Left renal pelvis (tissue), 4 donors: ENCODE results near the gene ERCC2. TPM values are rescaled to one million over a fixed set of nuclear protein-coding genes. Genes with fewer than 3 reads are reported as not detected.
"Not testable (repeated sequence)": the region's sequence is repeated elsewhere in the genome, so short reads cannot be mapped to it uniquely, and the experiment has no call there.

Experiments
- DNase-seq, 4 donors: peaks; one replicate each; pipeline ENCODE4 v3.0.0-alpha.2; 2013; ENCODE audit warnings: low read depth in 4 of 4, low spot score in 3 of 4
- polyA plus RNA-seq, 4 donors: library from polyadenylated mRNA; unstranded; fragments of 120-200 nt; gene quantifications; one replicate each; pipeline ENCODE4 v1.2.1, GENCODE V29; 2013; ENCODE audit not compliant: insufficient read length in 4 of 4

Gene ERCC2
- 10 to 100 TPM; 24.9 to 39.9 (median 31.8) TPM for polyA plus RNA-seq

DNA sequence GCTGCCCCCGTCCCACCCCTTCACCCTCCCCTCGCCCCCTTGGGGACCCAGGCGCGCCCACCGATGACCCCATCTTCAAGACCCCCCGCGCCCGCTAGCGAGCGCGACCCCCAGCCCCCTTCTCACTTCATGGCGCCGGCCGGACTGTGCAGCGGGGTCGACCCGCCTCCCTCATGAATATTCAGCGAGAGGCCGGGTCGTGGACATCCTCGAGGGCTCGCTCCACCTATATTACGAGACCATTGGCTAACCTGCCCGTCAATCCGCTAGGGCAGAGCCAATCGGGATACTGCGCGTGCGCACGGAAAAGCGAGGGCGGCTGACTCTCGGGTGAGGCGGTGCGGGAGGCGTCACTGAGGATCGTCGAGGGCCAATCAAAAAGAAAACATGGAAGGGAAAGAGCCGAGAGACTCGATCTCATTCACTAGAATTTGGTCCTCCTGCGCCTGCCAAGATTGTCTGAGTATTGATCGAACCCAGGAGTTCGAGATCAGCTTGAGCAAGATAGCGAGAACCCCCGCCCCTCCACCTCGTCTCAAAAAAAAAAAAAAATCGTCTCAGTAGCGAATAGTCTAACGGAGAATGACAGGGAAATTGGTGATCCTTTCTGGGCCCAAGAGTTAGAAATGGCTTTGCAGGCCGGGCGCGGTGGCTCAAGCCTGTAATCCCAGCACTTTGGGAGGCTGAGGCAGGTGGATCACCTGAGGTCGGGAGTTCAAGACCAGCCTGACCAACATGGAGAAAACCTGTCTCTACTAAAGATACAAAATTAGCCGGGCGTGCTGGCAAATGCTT lies at the start of gene ERCC2:
Gene ERCC2, minus strand, starts transcription at position 164 of the 795 bp plus-strand sequence. Its CDS starts 33 bp downstream, at position 131.
- DNase-seq: peak; percentile 99

DNA sequence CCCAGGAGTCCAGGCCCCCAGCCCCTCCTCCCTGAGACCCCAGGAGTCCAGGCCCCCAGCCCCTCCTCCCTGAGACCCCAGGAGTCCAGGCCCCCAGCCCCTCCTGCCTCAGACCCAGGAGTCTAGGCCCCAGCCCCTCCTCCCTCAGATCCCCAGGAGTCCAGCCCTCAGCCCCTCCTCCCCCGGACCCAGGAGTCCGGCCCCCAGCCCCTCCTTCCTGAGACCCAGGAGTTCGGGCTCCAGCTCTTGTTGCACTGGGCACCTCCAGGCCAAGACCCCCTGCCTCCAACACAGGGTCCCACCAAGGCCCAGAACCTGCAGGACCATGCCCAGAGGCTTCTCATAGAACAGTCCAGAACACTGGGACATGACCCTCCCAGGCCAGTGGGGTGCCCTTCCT lies 49.5 kb upstream of the ERCC2 start:
- no peak for DNase-seq

DNA sequence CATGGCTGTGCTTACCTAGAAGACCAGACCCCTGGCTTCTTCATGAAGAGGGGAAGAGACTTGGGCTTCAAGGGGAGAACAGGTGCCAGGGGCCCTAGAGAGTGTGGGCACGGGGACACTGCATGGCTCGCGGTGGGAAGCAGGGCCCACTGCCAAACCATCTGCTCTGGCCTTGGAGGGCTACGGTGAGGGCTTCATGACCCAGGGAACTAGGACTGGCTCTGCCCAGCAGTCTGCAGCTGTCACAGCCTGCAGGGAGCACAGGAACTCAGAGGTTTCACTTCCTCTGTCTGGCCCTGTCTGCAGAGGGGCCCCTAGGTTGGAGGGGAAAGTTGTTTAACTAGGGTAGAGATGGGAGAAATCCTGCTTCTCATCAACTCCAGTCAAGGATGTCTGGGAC lies 49.0 kb upstream of the ERCC2 start:
- no peak for DNase-seq

DNA sequence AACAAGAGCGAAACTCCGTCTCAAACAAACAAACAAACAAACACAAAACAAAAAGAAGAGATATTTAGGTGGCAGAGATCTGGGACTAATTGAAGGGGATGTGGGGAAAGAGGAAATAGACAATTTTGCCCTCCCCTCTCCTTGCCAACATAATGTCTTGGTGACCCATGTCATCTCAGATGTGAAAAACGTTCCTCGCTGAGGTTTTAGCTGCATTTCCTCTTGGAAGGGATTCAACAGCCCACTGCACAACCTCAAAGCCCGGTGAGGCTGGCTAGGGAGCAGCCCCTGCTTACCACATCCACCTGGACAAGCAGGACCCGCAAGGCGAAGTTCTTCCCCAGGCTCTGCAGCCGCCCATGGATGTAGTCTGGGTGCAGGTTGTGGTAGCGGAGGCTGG lies 48.4 kb upstream of the ERCC2 start:
- no peak for DNase-seq

DNA sequence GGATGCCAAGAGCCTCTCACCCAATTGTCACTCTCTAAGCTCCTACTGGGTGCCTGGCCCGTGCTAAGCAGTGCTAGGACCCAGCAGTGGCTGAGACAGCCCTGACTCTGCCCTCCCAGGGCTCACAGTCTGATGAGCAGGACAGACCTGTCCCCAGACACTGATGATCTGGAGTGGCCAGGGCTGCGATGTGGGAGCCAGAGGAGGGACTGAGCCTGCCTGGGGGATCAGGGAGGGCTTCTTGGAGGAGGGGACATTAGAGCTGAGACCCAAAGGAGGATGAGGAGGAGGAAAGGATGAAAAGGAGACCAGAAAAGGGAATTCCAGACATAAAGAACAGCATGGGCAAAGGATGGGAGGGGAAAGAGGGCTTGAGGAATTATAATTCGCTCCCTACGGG lies 46.8 kb upstream of the ERCC2 start:
- no peak for DNase-seq

DNA sequence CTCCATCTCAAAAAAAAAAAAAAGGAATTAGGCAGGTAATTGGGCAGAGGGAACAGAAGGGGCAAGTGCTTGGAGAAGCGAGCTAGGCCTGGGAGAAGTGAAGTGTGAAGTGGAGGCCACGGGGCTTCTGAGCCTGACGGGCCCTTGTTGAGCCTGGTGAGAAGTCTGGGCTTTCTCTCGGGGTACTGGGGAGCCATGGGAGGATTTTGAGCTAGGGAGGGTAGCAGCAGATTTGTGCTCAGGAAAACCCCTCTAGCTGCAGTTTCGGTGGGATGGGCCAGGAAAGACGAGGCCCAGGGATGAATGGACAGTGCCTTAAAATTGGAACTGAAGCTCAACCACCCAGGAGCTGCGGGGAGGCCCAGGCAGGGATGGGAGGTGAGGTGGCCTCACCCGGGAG lies 44.1 kb upstream of the ERCC2 start:
- DNase-seq: no peak

DNA sequence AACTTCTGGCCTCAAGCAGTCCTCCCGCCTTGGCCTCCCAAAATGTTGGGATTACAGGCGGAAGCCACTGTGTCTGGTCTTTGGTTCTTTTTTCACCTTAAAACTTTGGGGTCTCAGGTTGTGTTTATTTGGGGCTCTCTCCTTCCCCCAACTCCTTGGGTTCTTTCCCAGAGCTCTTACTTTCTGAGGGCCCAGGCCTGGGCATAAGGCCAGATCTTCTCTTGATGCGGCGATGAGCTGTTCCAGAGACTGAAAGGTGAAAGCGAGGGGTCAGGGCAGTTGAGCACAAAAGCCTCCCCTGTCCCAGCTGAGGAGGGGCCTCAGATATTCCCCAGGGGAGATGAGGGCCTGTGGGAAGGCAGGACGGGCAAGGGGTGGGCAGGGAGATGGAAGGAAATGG lies 43.1 kb upstream of the ERCC2 start:
- no peak for DNase-seq

DNA sequence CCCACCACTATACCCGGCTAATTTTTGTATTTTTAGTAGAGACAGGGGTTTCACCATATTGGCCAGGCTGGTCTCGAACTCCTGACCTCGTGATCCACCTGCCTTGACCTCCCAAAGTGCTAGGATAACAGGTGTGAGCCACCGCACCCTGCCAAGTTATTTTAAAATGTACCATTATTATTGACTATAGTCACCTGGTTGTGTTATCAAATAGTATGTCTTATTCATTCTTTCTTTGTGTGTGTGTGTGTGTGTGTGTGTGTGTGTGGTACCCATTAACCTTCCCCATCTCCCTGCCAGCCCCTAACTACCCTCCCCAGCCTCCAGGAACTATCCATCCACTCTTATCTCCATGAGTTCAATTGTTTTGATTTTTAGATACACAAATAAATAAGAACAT lies 40.0 kb upstream of the ERCC2 start:
- not testable (repeated sequence) for DNase-seq

DNA sequence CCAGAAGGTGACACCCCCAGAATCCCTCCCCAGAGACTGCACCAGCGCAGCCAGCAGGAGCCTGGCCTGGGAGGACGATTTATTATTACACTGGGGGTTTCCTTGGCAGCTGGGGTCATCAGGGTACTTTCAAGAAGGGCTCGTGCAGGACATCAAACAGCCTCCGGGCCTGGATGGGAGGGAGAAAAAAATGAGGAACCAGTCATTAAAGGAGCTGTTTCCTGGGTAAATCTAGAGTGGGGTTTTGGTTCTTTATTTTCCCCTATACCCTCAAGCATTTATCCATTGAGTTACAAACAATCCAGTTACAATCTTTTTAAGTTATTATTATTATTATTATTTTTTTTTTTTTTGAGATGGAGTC lies 39.2 kb upstream of the ERCC2 start:
- no peak for DNase-seq

DNA sequence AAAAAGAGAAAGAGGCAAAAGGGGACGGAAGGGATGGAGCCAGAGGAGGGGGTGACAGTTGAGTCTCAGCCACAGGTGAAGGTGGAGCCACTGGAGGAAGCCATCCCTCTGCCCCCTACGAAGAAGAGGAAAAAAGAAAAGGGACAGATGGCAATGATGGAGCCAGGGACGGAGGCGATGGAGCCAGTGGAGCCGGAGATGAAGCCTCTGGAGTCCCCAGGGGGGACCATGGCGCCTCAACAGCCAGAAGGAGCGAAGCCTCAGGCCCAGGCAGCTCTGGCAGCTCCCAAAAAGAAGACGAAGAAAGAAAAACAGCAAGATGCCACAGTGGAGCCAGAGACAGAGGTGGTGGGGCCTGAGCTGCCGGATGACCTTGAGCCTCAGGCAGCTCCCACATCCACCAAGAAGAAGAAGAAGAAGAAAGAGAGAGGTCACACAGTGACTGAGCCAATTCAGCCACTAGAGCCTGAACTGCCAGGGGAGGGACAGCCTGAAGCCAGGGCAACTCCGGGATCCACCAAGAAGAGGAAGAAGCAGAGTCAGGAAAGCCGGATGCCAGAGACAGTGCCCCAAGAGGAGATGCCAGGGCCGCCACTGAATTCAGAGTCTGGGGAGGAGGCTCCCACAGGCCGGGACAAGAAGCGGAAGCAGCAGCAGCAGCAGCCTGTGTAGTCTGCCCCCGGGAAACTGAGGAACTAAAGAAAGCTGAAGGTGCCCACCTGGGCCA lies 38.6 kb upstream of the ERCC2 start:
- DNase-seq: no peak

DNA sequence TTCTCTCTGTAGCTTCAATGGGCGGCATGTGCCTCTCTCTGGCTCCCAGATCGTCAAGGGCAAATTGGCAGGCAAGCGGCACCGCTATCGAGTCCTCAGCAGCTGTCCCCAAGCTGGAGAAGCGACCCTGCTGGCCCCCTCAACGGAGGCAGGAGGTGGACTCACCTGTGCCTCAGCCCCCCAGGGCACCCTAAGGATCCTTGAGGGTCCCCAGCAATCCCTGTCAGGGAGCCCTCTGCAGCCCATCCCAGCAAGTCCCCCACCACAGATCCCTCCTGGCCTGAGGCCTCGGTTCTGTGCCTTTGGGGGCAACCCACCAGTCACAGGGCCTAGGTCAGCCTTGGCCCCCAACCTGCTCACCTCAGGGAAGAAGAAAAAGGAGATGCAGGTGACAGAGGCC lies 37.7 kb upstream of the ERCC2 start:
- DNase-seq: no peak

DNA sequence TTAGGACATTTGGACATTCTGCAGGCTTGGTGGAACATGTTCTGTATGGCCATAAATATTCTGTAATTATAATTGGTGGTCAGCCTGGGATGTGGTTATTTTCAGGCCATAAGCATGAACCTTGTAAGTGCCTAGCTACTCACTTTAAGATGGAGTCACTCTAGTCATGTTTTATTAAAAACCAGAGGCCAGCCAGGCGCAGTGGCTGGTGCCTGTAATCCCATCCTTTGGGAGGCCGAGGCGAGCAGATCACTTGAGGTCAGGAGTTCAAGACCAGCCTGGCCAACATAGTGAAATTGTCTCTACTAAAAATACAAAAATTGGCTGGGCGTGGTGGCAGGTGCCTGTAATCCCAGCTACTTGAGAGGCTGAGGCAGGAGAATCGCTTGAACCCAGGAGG lies 37.2 kb upstream of the ERCC2 start:
- DNase-seq: not testable (repeated sequence)

DNA sequence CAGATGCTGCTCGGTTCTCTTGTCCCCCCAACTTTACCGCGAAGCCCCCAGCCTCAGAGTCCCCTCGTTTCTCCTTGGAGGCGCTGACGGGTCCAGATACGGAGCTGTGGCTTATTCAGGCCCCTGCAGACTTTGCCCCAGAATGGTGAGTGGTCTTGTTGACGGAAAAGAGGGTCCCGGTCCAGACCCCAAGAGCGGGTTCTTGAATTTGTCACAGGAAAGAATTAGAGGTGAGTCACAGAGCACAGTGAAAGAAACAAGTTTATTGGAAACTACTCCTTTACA lies 36.7 kb upstream of the ERCC2 start:
- DNase-seq: no peak

DNA sequence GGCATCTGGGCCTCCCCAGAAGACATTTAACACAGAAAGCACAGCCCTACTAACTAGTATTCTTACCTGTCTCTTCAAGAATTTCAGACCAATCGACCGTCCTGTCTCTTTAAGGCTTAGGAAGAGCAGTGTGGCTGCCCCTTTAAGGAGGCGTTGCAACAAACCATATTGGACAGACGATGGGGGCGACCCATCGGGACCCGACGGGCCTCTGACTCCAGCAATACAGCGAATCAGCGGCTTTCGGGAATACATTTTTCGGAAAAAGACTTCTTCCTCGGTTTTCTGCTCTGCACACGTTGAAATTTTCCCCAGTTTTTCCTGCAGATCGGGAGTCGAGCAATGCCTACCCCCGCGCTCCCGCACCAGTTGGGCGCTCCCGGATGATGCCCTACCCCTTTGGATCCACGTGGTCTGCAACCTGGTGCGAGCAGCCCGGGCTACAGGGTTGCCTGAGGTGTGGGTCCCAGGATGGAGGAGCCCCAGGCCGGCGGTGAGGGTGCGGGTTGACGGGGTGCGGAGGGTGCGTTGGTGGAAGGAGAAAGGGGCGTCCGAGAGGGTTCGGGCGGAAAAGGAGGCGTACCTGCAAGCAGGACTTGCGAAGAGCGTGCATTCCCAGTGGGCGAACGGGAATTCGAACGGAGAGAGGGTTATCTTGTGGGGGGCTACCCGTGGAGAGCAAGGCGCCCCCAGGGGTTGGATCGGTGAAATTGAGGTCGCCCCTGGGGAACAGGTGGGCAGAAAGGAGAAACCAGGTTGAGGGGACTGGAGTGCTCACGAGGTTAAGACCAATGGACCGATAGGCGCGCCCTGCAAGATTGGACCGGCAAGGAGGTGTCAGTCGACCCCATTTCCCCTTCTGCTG lies 36.1 kb upstream of the ERCC2 start, which contains the start of gene POLR1G:
Gene POLR1G, plus strand, starts transcription at position 419 of the 865 bp plus-strand sequence. Its CDS starts 53 bp downstream, at position 472.
- DNase-seq: peak in 1 of 4 donors; percentile 84

DNA sequence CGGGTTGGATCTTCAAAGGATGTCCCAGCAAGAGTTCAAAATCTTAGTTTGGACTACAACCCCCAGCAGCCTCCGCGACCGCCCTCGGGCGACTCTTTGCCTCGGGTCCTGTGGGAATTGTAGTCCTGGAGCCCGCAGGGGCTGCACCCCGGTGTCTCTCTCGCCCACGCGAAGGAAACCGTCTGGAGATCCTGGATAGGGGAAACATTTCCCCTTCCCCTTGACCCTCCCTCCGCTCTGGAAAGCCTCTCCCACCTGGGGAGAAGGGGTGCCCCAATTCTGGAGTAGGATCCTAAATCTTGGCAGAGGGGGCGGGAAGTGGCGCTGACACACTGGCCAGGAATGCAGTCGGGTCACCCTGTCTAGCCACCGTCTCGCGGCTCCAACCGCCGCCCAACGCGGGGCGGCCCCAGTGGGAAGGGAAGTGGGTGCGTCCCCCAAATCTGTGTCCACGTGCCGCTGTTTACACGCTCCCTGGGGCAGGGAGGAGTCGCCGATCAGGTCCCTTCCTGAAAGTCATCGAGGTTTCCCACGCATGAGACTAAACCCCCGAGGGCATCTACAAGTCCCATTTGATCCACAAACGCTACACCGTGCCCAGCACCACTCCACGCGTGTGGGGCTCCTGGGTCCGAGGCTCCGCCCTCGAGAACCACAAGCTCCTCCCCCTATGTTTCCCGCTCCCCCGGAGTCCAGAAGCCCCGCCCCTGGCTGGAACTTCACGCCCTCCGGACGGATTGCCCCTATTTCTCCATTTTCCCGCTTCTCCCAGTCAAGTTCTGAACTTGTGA lies 35.3 kb upstream of the ERCC2 start:
- peak in 1 of 4 donors; percentile 61 for DNase-seq

DNA sequence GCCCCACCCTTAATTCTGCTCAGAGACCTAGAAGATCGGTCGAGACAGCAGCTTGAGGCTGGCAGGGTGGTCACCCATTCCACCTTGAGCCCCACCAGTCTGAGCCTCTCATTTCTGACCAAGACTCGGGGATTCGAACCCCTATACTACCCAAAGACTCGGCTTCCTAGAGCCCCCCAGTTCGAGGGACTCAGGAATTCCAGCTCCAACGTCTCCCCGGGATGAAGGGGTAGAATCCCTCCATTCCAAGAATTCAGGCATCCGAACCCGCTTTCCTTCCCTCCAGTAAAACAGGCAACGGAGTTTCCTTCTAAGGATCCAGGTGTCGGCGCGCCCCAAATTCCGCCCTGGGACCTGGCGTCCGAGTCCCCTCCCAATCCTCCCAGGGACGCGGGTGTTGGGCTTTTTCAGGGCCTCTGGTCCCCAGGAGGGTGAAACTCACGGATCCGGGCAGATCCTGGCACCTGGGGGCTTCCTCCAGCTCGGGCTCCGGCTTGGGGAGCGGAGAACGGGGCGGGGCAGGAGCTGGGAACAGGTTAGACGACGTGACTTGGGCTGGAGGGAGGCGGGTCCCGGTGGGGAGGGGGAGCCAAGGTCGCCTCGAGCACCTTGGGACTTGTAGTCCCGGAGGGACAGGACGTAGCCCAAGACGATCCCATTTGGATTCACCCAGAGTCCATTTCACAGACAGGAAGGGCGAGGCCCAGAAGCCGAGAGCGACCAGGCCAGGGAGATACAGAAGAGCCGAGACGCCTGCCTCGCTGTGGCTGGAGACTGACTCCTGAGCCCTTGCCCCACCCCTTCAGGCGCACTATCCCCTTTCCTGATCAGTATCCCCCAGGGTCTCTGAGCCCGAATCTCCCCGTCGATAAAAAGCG lies 34.4 kb upstream of the ERCC2 start, which contains the start of gene PPP1R13L:
Gene PPP1R13L, minus strand, starts transcription at position 513 of the 878 bp plus-strand sequence. CDS start 6,751 bp downstream, outside the sequence.
- DNase-seq: no peak

DNA sequence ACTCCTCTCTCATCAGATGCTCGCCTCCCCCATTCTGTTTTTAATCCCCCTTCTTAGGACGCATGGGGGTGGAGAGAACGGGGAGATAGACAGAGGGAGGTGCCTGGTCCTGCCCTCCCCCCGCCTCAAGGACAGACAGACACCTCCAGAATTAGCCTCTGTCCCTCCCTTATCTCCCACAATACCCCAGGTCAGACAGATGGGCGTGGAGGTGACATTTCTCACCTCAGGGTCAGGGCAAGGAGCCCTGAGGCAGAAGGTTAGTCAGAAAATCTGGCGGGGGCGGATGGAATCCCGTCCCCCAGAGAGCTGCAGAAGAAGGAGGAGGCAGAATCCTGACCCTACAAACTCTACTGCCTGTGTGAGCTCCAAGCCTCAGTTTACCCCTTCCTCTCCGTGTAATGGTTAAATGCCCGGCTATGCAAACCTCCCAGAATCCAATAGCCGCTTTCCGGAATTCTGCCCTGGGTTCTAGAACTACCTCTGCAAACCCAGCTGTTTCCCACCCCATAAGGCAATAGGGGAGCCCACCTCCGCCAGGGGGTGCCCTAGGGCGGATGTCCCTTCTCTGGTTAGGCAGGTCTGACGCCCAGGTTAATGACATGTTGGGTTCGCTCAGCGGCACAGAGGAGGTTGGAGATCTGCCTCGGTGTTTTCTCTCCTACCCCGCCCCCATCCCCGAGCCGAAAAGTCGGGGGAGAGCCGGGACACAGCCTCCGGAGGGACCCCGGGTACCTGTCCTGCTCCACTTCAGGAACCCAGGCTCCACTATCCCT lies 33.6 kb upstream of the ERCC2 start:
- DNase-seq: no peak

DNA sequence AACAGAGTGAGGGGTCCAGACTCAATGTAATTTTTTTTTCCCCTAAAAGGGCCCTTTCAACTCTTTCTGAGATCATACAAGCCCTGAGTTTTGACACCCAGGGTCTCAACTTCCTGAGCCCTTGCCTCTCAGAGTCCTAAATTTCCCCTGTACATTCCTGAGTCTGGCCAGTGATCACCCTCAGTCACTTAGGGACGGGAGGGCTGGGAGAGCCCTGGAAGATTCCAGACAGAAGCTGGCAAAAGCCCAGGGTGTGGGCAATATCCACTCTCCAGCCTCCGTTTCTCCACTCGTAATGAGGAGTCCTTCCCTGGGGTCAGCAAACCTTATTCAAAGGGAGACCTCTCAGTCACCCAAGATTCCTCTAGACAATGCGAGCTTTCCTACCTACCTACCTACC lies 32.9 kb upstream of the ERCC2 start:
- no peak for DNase-seq
